Progenitor cell of endocrine pancreas (in vitro differentiated cells): Measurements from ENCODE around the gene RAB40B. TPM values are rescaled to one million over a fixed set of nuclear protein-coding genes. Genes with fewer than 3 reads are reported as not detected.
A peak's percentile ranks its signal among the peaks of the same experiment; 100 is the strongest.

Experiments
- DNase-seq: peaks from one replicate; pipeline ENCODE4 v3.0.0; 2021; ENCODE audit warnings: low spot score; ENCODE audit not compliant: unreplicated experiment
- H3K27ac Mint-ChIP-seq: 2 replicates; pipeline ENCODE4 v1.8.0; 2021; ENCODE audit warnings: mild to moderate bottlenecking, moderate library complexity, mixed read lengths
- H3K27me3 Mint-ChIP-seq: 2 replicates; pipeline ENCODE4 v1.8.0; 2021; ENCODE audit warnings: mixed read lengths
- H3K36me3 Mint-ChIP-seq: 2 replicates; pipeline ENCODE4 v1.8.0; 2022; ENCODE audit warnings: mixed read lengths; ENCODE audit not compliant: insufficient read depth
- H3K4me1 Mint-ChIP-seq: 2 replicates; pipeline ENCODE4 v1.8.0; 2021; ENCODE audit warnings: low read depth, mixed read lengths
- H3K4me3 Mint-ChIP-seq: 2 replicates; pipeline ENCODE4 v1.8.0; 2021; ENCODE audit warnings: low read depth, mild to moderate bottlenecking, moderate library complexity, mixed read lengths
- H3K9me3 Mint-ChIP-seq: 2 replicates; pipeline ENCODE4 v1.8.0; 2021; ENCODE audit warnings: low read depth, mixed read lengths
- CTCF ChIP-seq: fragments of 200-600 bp; sonication (generic); IDR thresholded peaks from one replicate; pipeline ENCODE4 v1.5.0; 2021; ENCODE audit warnings: antibody characterized with exemption, mild to moderate bottlenecking; ENCODE audit not compliant: unreplicated experiment
- total RNA-seq: library from RNA; stranded (reverse); gene quantifications from 2 replicates; pipeline ENCODE4 v1.2.1, GENCODE V29; 2021

The RAB40B gene
- total RNA-seq, 1 donor from 2014 or later: 13.3 TPM

DNA sequence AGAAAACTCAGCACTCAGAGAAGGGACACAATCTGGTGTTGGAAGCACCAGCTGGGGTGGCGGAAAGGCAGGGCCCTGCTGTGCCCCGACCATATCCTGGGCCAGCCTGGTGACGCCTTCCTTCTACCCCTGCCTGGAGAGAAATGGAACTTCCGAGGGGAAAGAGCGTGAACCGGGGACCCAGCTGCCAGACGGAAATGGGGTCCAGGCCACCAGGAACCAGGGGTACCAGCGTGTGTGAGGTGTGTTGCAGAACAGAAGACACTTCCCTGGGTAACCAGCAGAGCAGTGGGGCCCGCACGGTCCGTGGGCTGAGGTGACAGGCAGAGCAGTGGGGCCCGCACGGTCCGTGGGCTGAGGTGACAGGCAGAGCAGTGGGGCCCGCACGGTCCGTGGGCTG lies 6.8 kb downstream of the RAB40B start:
- Mint-ChIP-seq H3K27ac (no peak overlapping the region), H3K4me1 (peaks cover 6% of the 10 kb centered on the region), H3K27me3 (peaks cover 6% of the 10 kb centered on the region), H3K9me3 (peaks cover 7% of the 10 kb centered on the region), H3K36me3 (peaks cover 17% of the 10 kb centered on the region), H3K4me3 (no peak overlapping the region)
- TF ChIP-seq CTCF: no peak
- no peak for DNase-seq

GRCh38 chr17:82690786-82691489 lies 7.6 kb downstream of the RAB40B start:
- no peak for TF ChIP-seq CTCF
- peaks cover 7% of the 10 kb centered on the region for H3K9me3 Mint-ChIP-seq
- H3K36me3 Mint-ChIP-seq: peaks cover 13% of the 10 kb centered on the region
- H3K27me3 Mint-ChIP-seq: no peaks in the 10 kb centered on the region
- peaks cover 6% of the 10 kb centered on the region for H3K4me1 Mint-ChIP-seq
- H3K4me3 Mint-ChIP-seq: no peak overlapping the region
- no peak overlapping the region for H3K27ac Mint-ChIP-seq
- no peak for DNase-seq

- H3K9me3 Mint-ChIP-seq: no peaks in the 10 kb centered on the region
- TF ChIP-seq CTCF: no peak
- H3K4me1 Mint-ChIP-seq: peaks cover 6% of the 10 kb centered on the region
- no peak overlapping the region for H3K27ac Mint-ChIP-seq
- no peak overlapping the region for H3K4me3 Mint-ChIP-seq
- H3K36me3 Mint-ChIP-seq: peaks cover 7% of the 10 kb centered on the region
- no peak for DNase-seq
- no peaks in the 10 kb centered on the region for H3K27me3 Mint-ChIP-seq
Observed at GRCh38 chr17:82689077-82689476, 9.4 kb downstream of the RAB40B start.

- TF ChIP-seq CTCF: no peak
- peaks cover 6% of the 10 kb centered on the region for H3K4me1 Mint-ChIP-seq
- DNase-seq: no peak
- H3K27ac Mint-ChIP-seq: peak overlapping the region; percentile 69
- H3K9me3 Mint-ChIP-seq: no peaks in the 10 kb centered on the region
- H3K4me3 Mint-ChIP-seq: no peak overlapping the region
- H3K27me3 Mint-ChIP-seq: no peaks in the 10 kb centered on the region
- H3K36me3 Mint-ChIP-seq: peaks cover 5% of the 10 kb centered on the region
Observed at GRCh38 chr17:82687871-82688270, 10.6 kb downstream of the RAB40B start.

GRCh38 chr17:82687375-82687861 lies 11.1 kb downstream of the RAB40B start:
- Mint-ChIP-seq H3K27me3 (no peaks in the 10 kb centered on the region), H3K4me3 (no peak overlapping the region)

More at GRCh38 chr17:82687375-82687861, 11.1 kb downstream of the RAB40B start:
- H3K27ac Mint-ChIP-seq: peak overlapping the region; percentile 46
- H3K36me3 Mint-ChIP-seq: peaks cover 5% of the 10 kb centered on the region
- H3K9me3 Mint-ChIP-seq: peaks cover under 1% of the 10 kb centered on the region
- no peak for TF ChIP-seq CTCF
- DNase-seq: no peak
- H3K4me1 Mint-ChIP-seq: peaks cover 6% of the 10 kb centered on the region
